Measurements from ENCODE around the gene RNF186.

GRCh38 chr1:19769211-19769932 is 45.7 kb downstream of the RNF186 start:
- TF ChIP-seq ATF6 (CRISPR knock-in tag; IDR thresholded peaks at IDR 0.05) (no peak), ZBTB21 (CRISPR knock-in tag; IDR thresholded peaks at IDR 0.05; ENCODE audit: borderline replicate concordance) (no peak)
- TF ChIP-seq, protein P1, sequence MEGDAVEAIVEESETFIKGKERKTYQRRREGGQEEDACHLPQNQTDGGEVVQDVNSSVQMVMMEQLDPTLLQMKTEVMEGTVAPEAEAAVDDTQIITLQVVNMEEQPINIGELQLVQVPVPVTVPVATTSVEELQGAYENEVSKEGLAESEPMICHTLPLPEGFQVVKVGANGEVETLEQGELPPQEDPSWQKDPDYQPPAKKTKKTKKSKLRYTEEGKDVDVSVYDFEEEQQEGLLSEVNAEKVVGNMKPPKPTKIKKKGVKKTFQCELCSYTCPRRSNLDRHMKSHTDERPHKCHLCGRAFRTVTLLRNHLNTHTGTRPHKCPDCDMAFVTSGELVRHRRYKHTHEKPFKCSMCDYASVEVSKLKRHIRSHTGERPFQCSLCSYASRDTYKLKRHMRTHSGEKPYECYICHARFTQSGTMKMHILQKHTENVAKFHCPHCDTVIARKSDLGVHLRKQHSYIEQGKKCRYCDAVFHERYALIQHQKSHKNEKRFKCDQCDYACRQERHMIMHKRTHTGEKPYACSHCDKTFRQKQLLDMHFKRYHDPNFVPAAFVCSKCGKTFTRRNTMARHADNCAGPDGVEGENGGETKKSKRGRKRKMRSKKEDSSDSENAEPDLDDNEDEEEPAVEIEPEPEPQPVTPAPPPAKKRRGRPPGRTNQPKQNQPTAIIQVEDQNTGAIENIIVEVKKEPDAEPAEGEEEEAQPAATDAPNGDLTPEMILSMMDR (IDR thresholded peaks at IDR 0.05): no peak

All from WTC11 (cell line).